Measurements from ENCODE around the gene SPHK2. TPM values are rescaled to one million over a fixed set of nuclear protein-coding genes. Genes with fewer than 3 reads are reported as not detected.
A peak's percentile ranks its signal among the peaks of the same experiment; 100 is the strongest.

SPHK2 gene
- total RNA-seq, 4 donors from 2014 or later, result 7.2 to 17.9 (median 13.7) TPM

DNA sequence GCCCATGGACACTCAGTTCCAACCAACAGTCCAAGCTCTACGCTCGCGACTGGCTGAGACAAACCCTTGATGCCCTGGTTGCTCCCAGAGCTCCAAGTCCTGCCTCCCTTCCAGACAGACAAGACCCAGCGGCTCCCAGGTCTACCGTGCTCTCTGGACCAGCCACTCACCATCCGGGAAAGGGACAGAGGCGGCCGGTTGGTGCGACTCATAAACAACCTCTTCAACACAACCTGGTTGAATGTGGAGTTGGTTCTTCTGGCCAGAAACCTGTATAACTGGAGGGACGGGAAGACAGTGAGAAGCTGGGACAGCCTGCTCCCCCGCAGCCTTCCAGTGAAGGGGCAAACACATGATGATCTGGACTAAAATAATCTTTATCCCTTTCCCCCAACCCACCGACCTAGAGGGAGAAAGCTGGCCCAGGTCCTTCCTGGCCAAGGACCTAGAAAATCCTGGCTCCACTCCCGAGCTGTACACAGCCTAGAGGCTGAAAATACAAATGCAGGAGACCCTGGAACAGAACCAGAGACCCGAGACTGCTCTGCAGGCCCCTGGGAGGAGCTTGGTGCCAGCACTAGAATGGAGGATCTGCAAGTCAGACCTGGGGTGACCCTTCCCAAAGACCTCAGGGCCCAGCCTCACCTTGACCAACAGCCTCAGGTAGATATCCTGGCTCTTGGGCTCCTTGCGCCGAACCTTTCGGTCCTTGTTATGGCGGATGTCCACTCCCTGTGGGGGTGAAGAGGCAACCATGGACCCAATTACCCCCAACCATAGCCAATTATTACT lies 2.0 kb upstream of the SPHK2 start:
- H3K27me3 ChIP-seq, result no peaks in the 10 kb centered on the region
- ATAC-seq, result no peak
- TF ChIP-seq POLR2AphosphoS5 (IDR thresholded peaks at IDR 0.05) (no peak), POLR2A (IDR thresholded peaks at IDR 0.05) (no peak), EP300 (IDR thresholded peaks at IDR 0.05) (no peak)
- TF ChIP-seq, protein P1, sequence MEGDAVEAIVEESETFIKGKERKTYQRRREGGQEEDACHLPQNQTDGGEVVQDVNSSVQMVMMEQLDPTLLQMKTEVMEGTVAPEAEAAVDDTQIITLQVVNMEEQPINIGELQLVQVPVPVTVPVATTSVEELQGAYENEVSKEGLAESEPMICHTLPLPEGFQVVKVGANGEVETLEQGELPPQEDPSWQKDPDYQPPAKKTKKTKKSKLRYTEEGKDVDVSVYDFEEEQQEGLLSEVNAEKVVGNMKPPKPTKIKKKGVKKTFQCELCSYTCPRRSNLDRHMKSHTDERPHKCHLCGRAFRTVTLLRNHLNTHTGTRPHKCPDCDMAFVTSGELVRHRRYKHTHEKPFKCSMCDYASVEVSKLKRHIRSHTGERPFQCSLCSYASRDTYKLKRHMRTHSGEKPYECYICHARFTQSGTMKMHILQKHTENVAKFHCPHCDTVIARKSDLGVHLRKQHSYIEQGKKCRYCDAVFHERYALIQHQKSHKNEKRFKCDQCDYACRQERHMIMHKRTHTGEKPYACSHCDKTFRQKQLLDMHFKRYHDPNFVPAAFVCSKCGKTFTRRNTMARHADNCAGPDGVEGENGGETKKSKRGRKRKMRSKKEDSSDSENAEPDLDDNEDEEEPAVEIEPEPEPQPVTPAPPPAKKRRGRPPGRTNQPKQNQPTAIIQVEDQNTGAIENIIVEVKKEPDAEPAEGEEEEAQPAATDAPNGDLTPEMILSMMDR (IDR thresholded peaks at IDR 0.05), result no peak
- peak overlapping the region in 1 of 2 donors; percentile 85 for H3K4me3 ChIP-seq
- peaks cover 2 to 71% (median 14%) of the 10 kb centered on the region in 3 donors for H3K4me1 ChIP-seq
- WGBS, 2 donors (ENCODE audit: low coverage in 1 of 2), result 50% methylated on average over 2 of the region's 18 CpGs; no CpG with 5 or more reads in 1 of the 2 donors
- peak overlapping the region in 3 of 4 donors; percentile 89 to 98 (median 91) for H3K27ac ChIP-seq
- H3K9me3 ChIP-seq, result no peaks in the 10 kb centered on the region
- H3K36me3 ChIP-seq, result peaks cover 0 to 47% of the 10 kb centered on the region in 2 donors

DNA sequence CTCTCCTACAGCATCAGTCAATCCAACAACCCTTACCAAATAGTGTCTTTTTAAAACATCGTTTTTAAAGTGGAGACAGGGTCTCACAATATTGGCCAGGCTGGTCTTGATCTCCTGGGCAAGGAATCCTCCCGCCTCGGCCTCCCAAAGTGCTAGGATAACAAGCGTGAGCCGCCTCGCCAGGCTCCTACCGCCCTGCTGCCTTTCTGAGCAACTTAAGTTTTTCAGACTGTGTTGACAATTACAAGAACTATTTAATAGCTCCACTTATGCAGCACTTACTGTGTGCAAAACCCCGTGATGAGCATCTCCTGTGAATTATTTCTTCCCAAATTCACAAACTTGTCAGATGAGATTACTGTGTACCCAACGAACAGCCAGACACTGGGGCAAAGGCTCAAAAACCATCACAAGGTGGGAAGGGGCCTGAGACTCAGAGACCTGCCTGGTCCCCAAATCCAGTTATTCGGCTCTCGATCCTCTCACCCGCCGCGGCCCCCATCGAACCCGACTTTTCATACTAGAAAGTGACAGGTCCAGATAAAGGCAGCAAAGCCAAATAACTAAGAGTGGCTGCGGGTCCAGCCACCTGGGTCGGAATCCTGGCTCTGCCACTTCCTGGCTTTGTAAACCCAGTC lies 909 bp upstream of the SPHK2 start:
- WGBS, 2 donors (ENCODE audit: low coverage in 1 of 2), result 2% methylated on average over 8 to 15 of the region's 18 CpGs
- ATAC-seq, result no peak
- Histone ChIP-seq H3K27ac (peak overlapping the region; percentile 80 to 98 (median 90)), H3K4me3 (peak overlapping the region; percentile 64 to 85), H3K27me3 (no peaks in the 10 kb centered on the region), H3K36me3 (peaks cover 0 to 47% of the 10 kb centered on the region in 2 donors), H3K9me3 (no peaks in the 10 kb centered on the region), H3K4me1 (peaks cover 2 to 81% (median 20%) of the 10 kb centered on the region in 3 donors)
- no peak for TF ChIP-seq EP300 (IDR thresholded peaks at IDR 0.05)
- TF ChIP-seq POLR2A (IDR thresholded peaks at IDR 0.05), result no peak
- no peak for TF ChIP-seq POLR2AphosphoS5 (IDR thresholded peaks at IDR 0.05)
- TF ChIP-seq, protein P1 (IDR thresholded peaks at IDR 0.05), result no peak

GRCh38 chr19:48619692-48620585 lies 633 bp downstream of the SPHK2 start:
- no peak for ATAC-seq
- peaks cover 2 to 89% (median 30%) of the 10 kb centered on the region in 3 donors for H3K4me1 ChIP-seq
- WGBS, 2 donors (ENCODE audit: low coverage in 1 of 2), result 49 to 100% methylated on average over 1 to 2 of the region's 6 CpGs

DNA sequence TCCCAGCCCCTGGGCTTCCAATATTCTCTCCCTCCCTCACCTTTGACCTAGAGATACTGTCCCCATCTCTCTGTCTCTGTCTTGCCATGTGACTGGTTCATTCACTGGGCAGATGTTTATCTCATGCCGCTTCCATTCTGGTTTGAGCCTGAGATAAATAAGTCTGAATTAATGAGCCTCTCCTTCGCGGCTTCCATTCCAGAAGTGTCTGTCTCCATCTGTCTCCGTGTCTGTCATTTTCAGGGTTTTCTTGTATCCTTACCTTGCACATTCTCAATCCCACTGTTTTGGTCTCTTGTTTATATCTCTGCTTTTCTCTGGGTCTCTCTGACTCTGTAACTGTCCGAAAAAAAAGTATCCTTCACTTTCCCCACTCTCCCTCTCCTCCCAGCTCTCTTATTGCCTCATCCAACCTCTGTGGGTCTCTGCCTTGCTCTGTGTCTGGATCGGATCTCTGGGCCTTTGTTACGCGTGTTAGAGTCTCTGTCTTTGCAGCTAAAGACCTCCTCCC lies 4.3 kb downstream of the SPHK2 start:
- Histone ChIP-seq H3K4me3 (peak overlapping the region in 1 of 2 donors; percentile 58), H3K27me3 (no peaks in the 10 kb centered on the region), H3K27ac (peak overlapping the region; percentile 57 to 91 (median 85)), H3K36me3 (peaks cover 0 to 41% of the 10 kb centered on the region in 2 donors), H3K4me1 (peaks cover 0 to 64% (median 16%) of the 10 kb centered on the region in 3 donors), H3K9me3 (no peaks in the 10 kb centered on the region)
- WGBS, 2 donors (ENCODE audit: low coverage in 1 of 2), result 10 to 18% methylated on average over 7 to 8 of the region's 8 CpGs
- no peak for TF ChIP-seq POLR2AphosphoS5 (IDR thresholded peaks at IDR 0.05)
- TF ChIP-seq, protein P1 (IDR thresholded peaks at IDR 0.05), result no peak
- TF ChIP-seq EP300 (IDR thresholded peaks at IDR 0.05), result no peak
- TF ChIP-seq POLR2A (IDR thresholded peaks at IDR 0.05), result no peak
- no peak for ATAC-seq

More at GRCh38 chr19:48619692-48620585, 633 bp downstream of the SPHK2 start:
- H3K27ac ChIP-seq, result peak overlapping the region; percentile 89 to 98 (median 92)
- peaks cover 0 to 40% of the 10 kb centered on the region in 2 donors for H3K36me3 ChIP-seq
- peak overlapping the region; percentile 43 to 85 for H3K4me3 ChIP-seq
- TF ChIP-seq, protein P1 (IDR thresholded peaks at IDR 0.05), result peak in 1 of 4 experiments; percentile 29
- TF ChIP-seq POLR2AphosphoS5 (IDR thresholded peaks at IDR 0.05) (no peak), EP300 (IDR thresholded peaks at IDR 0.05) (no peak), POLR2A (IDR thresholded peaks at IDR 0.05) (no peak)
- no peaks in the 10 kb centered on the region for H3K27me3 ChIP-seq
- H3K9me3 ChIP-seq, result no peaks in the 10 kb centered on the region

Data from gastroesophageal sphincter (tissue), 4 donors.